Spleen (tissue), 11 donors: ENCODE data around the gene SYNDIG1. TPM values are rescaled to one million over a fixed set of nuclear protein-coding genes. Genes with fewer than 3 reads are reported as not detected.

Source experiments
- DNase-seq: peaks from one replicate; pipeline ENCODE4 v3.0.0-alpha.2; 2020
- H3K27ac ChIP-seq, 8 donors: fragments of 200-600 bp; sonication (generic) in 7 of 8; 1 replicate in 4 of 8; 2 replicates in 4 of 8; pipeline versions ENCODE4 v1.5.0 to v1.8.0; 2016 to 2021; ENCODE audit warnings: inconsistent platforms in 4 of 8, mild to moderate bottlenecking in 4 of 8, moderate library complexity in 1 of 8
- H3K27me3 ChIP-seq, 7 donors: fragments of 200-600 bp; sonication (generic) in 6 of 7; replicated peaks in 1 of 7; 1 replicate in 4 of 7; 2 replicates in 3 of 7; pipeline versions ENCODE4 v1.5.0 to v1.8.0; 2016 to 2021; ENCODE audit warnings: inconsistent platforms in 3 of 7, mild to moderate bottlenecking in 1 of 7
- H3K36me3 ChIP-seq, 6 donors: fragments of 200-600 bp; sonication (generic) in 5 of 6; 1 replicate in 4 of 6; 2 replicates in 2 of 6; pipeline versions ENCODE4 v1.5.0 to v1.8.0; 2016 to 2021; ENCODE audit warnings: inconsistent platforms in 2 of 6
- H3K4me1 ChIP-seq, 6 donors: fragments of 200-600 bp; sonication (generic) in 5 of 6; 1 replicate in 3 of 6; 2 replicates in 3 of 6; pipeline versions ENCODE4 v1.5.0 to v1.8.0; 2016 to 2021; ENCODE audit warnings: inconsistent platforms in 3 of 6
- H3K4me3 ChIP-seq, 8 donors: fragments of 200-600 bp; sonication (generic) in 7 of 8; 1 replicate in 4 of 8; 2 replicates in 4 of 8; pipeline versions ENCODE4 v1.5.0 to v1.8.0; 2016 to 2021; ENCODE audit warnings: inconsistent platforms in 4 of 8, mild to moderate bottlenecking in 4 of 8, moderate library complexity in 2 of 8
- H3K9me3 ChIP-seq, 8 donors: fragments of 200-600 bp; sonication (generic) in 7 of 8; 1 replicate in 4 of 8; 2 replicates in 4 of 8; pipeline versions ENCODE4 v1.5.0 to v1.8.0; 2016 to 2021; ENCODE audit warnings: inconsistent platforms in 4 of 8
- CTCF ChIP-seq, 11 experiments: fragments of 200-600 bp in 7 of 11; fragments of 450-650 bp in 4 of 11; sonication (generic) in 4 of 11; IDR thresholded peaks in 8 of 11; conservative IDR thresholded peaks in 3 of 11; 1 replicate in 7 of 11; 2 replicates in 4 of 11; pipeline versions ENCODE4 v1.4.0 to v1.8.0; 2016 to 2021; ENCODE audit warnings: antibody characterized with exemption in 11 of 11, inconsistent platforms in 4 of 11, mild to moderate bottlenecking in 1 of 11
- POLR2A ChIP-seq, 3 donors: fragments of 450-650 bp; IDR thresholded peaks; one replicate each; pipeline ENCODE4 v1.5.1; 2017; ENCODE audit warnings: antibody characterized with exemption in 3 of 3, mild to moderate bottlenecking in 1 of 3
- POLR2AphosphoS5 ChIP-seq, 3 donors: sonication (generic); formaldehyde crosslinking; IDR thresholded peaks; one replicate each; pipeline ENCODE4 v1.5.1; 2017; ENCODE audit warnings: antibody characterized with exemption in 3 of 3
- WGBS, 5 donors: extraction: QIAGEN DNeasy Blood & Tissue Kit in 3 of 5; methylation state at CpG; one replicate each; pipeline versions ENCODE4 v1.1.5 to v1.1.7; 2013 to 2018; 5-methylcytosine and 5-hydroxymethylcytosine counted together
- intact Hi-C: fragments of 100-400 bp; cut with DNase I; formaldehyde crosslinking; loops from one replicate; pipeline ENCODE4 v1.15.0; 2023; ENCODE audit warnings: low total_unique reads
- polyA plus RNA-seq, 3 donors: library from polyadenylated mRNA; stranded (reverse); fragments of 200-250 nt; gene quantifications; one replicate each; pipeline ENCODE4 v1.2.1, GENCODE V29; 2013
- total RNA-seq, 7 donors: library from RNA; depleted of rRNA in 3 of 7; stranded (reverse); fragments of >200 nt in 3 of 7; fragmentation: NEBNext Ultra II Directional in 4 of 7; extraction: Animal tissue kit (Norgen Biotek cat#: 25700) in 4 of 7; gene quantifications; one replicate each; pipeline versions ENCODE4 v1.1.0 to v1.2.1, GENCODE V29; 2016 to 2021
- donor health status: healthy with polysubstance abuse.
- donor health status: DM: no; HTN: no; CAD: no; lungs with moderate emphysema.
- donor health status: DM: no; HTN: no; CAD: no.
- donor health status: Bipolar disorder and iron deficiency.
- donor health status: healthy.
- donor health status: DM: no; HTN: no; CAD: no.
- donor health status: DM: yes; HTN: yes; CAD: no.

Gene SYNDIG1
- total and polyA plus RNA-seq, 10 donors = 0.70 to 3.5 (median 1.3) TPM

- no peak for DNase-seq
- H3K4me3 ChIP-seq = no peak overlapping the region
- H3K27me3 ChIP-seq = no peaks in the 10 kb centered on the region
- intact Hi-C loops = no loop called here
- TF ChIP-seq POLR2AphosphoS5 (IDR thresholded peaks at IDR 0.05) (no peak), POLR2A (IDR thresholded peaks at IDR 0.05) (no peak), CTCF (IDR thresholded peaks at IDR 0.05 in 8 of 11, conservative IDR thresholded peaks at IDR 0.05 in 3 of 11) (no peak)
- 83 to 92% (median 88%) methylated on average over 11 of the region's 11 CpGs for WGBS, 5 donors
- no peak overlapping the region for H3K27ac ChIP-seq
- H3K4me1 ChIP-seq = no peaks in the 10 kb centered on the region
- H3K9me3 ChIP-seq = no peaks in the 10 kb centered on the region
- no peaks in the 10 kb centered on the region for H3K36me3 ChIP-seq
Observed at GRCh38 chr20:24576447-24576846, 107.0 kb downstream of the SYNDIG1 start.

- TF ChIP-seq POLR2AphosphoS5 (IDR thresholded peaks at IDR 0.05) = no peak
- TF ChIP-seq CTCF (IDR thresholded peaks at IDR 0.05 in 8 of 11, conservative IDR thresholded peaks at IDR 0.05 in 3 of 11) = no peak
- no peak for TF ChIP-seq POLR2A (IDR thresholded peaks at IDR 0.05)
- no peaks in the 10 kb centered on the region for H3K36me3 ChIP-seq
- no peaks in the 10 kb centered on the region for H3K9me3 ChIP-seq
- no peak overlapping the region for H3K27ac ChIP-seq
- H3K27me3 ChIP-seq = no peaks in the 10 kb centered on the region
- H3K4me1 ChIP-seq = no peaks in the 10 kb centered on the region
- WGBS, 5 donors = 68 to 89% (median 77%) methylated on average over 9 to 10 of the region's 10 CpGs
- intact Hi-C loops = no loop called here
- no peak overlapping the region for H3K4me3 ChIP-seq
- no peak for DNase-seq
Observed at GRCh38 chr20:24577271-24577909, 108.0 kb downstream of the SYNDIG1 start.

GRCh38 chr20:24578567-24579415 is 109.4 kb downstream of the SYNDIG1 start:
- 77 to 87% (median 81%) methylated on average over 19 of the region's 19 CpGs for WGBS, 5 donors
- Histone ChIP-seq H3K27ac (no peak overlapping the region), H3K36me3 (no peaks in the 10 kb centered on the region), H3K27me3 (no peaks in the 10 kb centered on the region), H3K9me3 (no peaks in the 10 kb centered on the region), H3K4me1 (no peaks in the 10 kb centered on the region), H3K4me3 (no peak overlapping the region)
- TF ChIP-seq POLR2A (IDR thresholded peaks at IDR 0.05) (no peak), CTCF (IDR thresholded peaks at IDR 0.05 in 8 of 11, conservative IDR thresholded peaks at IDR 0.05 in 3 of 11) (no peak), POLR2AphosphoS5 (IDR thresholded peaks at IDR 0.05) (no peak)
- intact Hi-C loops = no loop called here
- DNase-seq = no peak

GRCh38 chr20:24579475-24579874 is 110.0 kb downstream of the SYNDIG1 start:
- Histone ChIP-seq H3K4me1 (no peaks in the 10 kb centered on the region), H3K4me3 (no peak overlapping the region), H3K27ac (no peak overlapping the region), H3K36me3 (no peaks in the 10 kb centered on the region), H3K27me3 (no peaks in the 10 kb centered on the region), H3K9me3 (no peaks in the 10 kb centered on the region)
- no peak for DNase-seq
- TF ChIP-seq POLR2A (IDR thresholded peaks at IDR 0.05) (no peak), CTCF (IDR thresholded peaks at IDR 0.05 in 8 of 11, conservative IDR thresholded peaks at IDR 0.05 in 3 of 11) (no peak), POLR2AphosphoS5 (IDR thresholded peaks at IDR 0.05) (no peak)
- 84 to 95% (median 87%) methylated on average over 10 of the region's 10 CpGs for WGBS, 5 donors
- intact Hi-C loops = no loop called here
